IPS DF 6.9 (cell line): ENCODE measurements around the gene DPAGT1.

ENCODE experiments used
- DNase-seq: peaks from one replicate; pipeline ENCODE4 v3.0.0-alpha.2; 2013; ENCODE audit warnings: low read depth, low spot score
- H3K27ac ChIP-seq: one replicate; pipeline ENCODE4 v1.5.1; 2013; ENCODE audit warnings: low read length, control low read depth
- H3K27me3 ChIP-seq: 2 replicates; pipeline ENCODE4 v1.6.1; 2013; ENCODE audit warnings: mild to moderate bottlenecking, low read length; ENCODE audit not compliant: control insufficient read depth, insufficient read depth
- H3K36me3 ChIP-seq: 2 replicates; pipeline ENCODE4 v1.6.1; 2013; ENCODE audit warnings: low read length; ENCODE audit not compliant: control insufficient read depth, insufficient read depth
- H3K4me1 ChIP-seq: 2 replicates; pipeline ENCODE4 v1.6.1; 2013; ENCODE audit warnings: low read length; ENCODE audit not compliant: control insufficient read depth, insufficient read depth
- H3K4me3 ChIP-seq: 2 replicates; pipeline ENCODE4 v1.5.1; 2013; ENCODE audit warnings: mild to moderate bottlenecking, low read length
- H3K9me3 ChIP-seq: 2 replicates; pipeline ENCODE4 v1.6.1; 2013; ENCODE audit warnings: low read length, inconsistent platforms; ENCODE audit not compliant: control insufficient read depth, insufficient read depth
- WGBS: extraction: QIAGEN DNeasy Blood & Tissue Kit; methylation state at CpG from one replicate; pipeline ENCODE4 v1.1.7; 2013; ENCODE audit warnings: mixed read lengths, missing lambda C conversion rate; ENCODE audit not compliant: insufficient read length, insufficient coverage; 5-methylcytosine and 5-hydroxymethylcytosine counted together

Gene DPAGT1

DNA sequence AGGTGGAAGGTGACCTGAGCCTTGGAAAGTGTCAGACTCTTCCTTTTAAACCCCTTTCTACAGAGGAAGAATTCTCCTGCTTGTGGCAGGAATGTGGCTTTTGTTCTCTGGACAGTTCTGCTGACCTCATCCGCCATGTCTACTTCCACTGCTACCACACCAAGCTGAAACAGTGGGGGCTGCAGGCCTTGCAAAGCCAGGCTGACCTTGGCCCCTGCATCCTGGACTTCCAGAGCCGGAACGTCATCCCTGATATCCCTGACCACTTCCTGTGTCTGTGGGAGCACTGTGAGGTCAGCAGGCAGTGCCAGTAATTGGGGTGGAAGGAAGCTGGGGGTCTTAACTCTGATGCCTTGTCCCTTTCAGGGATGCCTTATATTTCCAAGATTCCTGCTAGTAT lies 29.0 kb upstream of the DPAGT1 start:
- WGBS: no CpG with 5 or more reads among the region's 3 CpGs
- Histone ChIP-seq H3K27ac (no peak overlapping the region), H3K4me1 (no peaks in the 10 kb centered on the region), H3K36me3 (peaks cover 30% of the 10 kb centered on the region), H3K27me3 (no peaks in the 10 kb centered on the region), H3K4me3 (no peak overlapping the region), H3K9me3 (no peaks in the 10 kb centered on the region)
- DNase-seq: no peak

DNA sequence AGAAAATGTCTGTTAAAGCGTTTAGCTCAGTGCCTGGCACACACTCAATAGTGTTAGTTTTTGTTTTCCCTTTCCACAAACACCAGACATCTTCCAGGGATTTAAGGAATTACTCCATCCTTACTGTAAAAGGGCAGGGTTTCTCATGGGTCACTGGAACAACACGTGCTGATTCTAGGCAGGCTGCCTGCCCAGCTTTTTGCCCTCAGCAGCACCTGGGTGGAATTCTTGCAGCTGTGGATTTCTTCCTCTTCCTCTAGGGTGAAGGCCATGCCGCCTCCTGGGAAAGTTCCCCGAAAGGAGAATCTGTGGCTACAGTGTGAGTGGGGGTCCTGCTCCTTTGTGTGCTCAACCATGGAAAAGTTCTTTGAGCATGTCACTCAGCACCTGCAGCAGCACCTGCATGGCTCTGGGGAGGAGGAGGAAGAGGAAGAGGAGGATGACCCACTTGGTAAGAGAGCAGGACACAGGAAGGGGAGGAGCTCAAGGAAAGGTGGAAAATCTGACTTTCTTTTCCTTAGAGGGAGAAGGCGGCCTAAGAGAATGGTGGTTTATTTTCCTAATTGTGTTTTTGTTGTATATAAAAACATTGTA lies 25.1 kb upstream of the DPAGT1 start:
- no CpG with 5 or more reads among the region's 5 CpGs for WGBS
- no peak overlapping the region for H3K4me3 ChIP-seq
- no peaks in the 10 kb centered on the region for H3K9me3 ChIP-seq
- DNase-seq: no peak
- peaks cover 10% of the 10 kb centered on the region; the same call in 1 of the 2 replicates for H3K36me3 ChIP-seq
- H3K4me1 ChIP-seq: no peaks in the 10 kb centered on the region
- no peak overlapping the region for H3K27ac ChIP-seq
- no peaks in the 10 kb centered on the region for H3K27me3 ChIP-seq

DNA sequence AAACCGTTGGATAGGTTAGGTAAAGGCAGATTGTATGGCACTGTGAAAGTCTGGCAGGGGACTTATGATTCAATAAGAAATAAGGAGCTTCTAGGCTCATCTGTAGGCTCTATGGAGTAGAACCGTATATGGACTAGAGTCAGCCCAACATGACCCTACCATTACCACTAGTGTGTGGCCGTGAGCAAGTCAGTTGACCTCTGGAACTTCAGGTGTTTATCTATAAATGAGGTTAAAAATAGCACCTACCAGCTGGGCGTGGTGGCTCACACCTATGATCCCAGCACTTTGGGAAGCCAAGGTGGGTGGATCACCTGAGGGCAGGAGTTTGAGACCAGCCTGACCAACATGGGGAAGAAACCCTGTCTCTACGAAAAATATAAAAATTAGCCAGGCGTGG lies 24.2 kb upstream of the DPAGT1 start:
- DNase-seq: no peak
- WGBS: no CpG with 5 or more reads among the region's 6 CpGs
- Histone ChIP-seq H3K4me1 (no peaks in the 10 kb centered on the region), H3K27ac (no peak overlapping the region), H3K27me3 (no peaks in the 10 kb centered on the region), H3K9me3 (no peaks in the 10 kb centered on the region), H3K36me3 (peaks cover 3% of the 10 kb centered on the region; the same call in 1 of the 2 replicates), H3K4me3 (no peak overlapping the region)

DNA sequence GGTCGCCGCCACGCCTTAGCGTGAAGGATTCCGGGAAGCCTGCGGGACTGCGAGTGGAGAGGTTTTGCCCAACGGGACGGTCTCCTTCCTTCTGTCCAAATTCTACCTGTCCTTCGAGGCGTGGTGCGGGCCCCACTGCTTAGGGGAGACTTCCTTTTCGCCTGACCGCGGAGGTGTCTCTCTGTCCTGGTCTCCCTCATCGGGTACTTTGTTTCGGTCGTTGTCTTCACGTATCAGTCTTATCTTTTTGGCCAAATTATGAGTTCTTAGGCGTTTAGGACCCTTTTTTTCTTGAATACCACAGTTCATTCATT lies 20.1 kb upstream of the DPAGT1 start:
- H3K9me3 ChIP-seq: no peaks in the 10 kb centered on the region
- no peaks in the 10 kb centered on the region for H3K27me3 ChIP-seq
- no peaks in the 10 kb centered on the region for H3K36me3 ChIP-seq
- no CpG with 5 or more reads among the region's 20 CpGs for WGBS
- H3K4me3 ChIP-seq: peak overlapping the region; percentile 94
- H3K4me1 ChIP-seq: no peaks in the 10 kb centered on the region
- H3K27ac ChIP-seq: no peak overlapping the region
- DNase-seq: no peak

DNA sequence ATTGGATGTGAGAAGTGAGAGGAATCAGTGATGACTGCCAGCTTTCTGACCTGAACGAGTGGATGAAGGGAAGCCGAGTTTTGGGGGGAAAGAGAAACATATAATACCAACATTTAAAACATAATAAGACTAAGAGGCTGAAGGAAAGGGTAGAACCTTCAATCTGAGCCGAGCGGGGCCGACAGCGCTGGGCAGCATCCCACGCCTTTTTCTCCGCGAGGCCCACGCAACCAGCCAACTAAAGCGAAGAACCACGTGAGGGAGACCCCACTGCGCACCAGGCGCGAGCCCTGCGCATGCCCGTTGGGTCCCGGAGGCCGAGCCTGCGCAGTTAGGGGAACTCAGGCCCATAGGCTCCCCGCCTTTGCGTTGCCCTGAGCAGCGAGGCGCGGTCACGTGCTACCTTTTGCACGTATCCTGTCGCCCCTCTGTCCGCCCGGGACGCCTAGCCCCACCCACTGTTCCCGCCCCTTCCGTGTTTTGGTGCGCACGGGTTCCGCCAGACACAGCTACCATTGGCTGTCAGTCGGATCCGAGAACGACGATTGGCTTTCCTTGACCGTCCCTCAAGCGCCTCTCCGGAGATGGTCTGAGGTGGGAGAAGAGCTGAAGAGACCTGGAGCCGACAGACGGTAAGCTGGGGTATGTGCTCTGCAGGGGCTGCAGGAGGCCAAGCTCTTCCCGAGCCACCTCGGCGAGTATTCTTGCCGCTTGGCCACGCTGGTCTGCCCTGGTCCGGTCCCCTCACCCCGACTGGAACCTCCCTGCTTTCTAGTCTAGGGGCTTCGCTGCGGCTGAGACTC lies 19.6 kb upstream of the DPAGT1 start, which contains the start of gene HINFP:
Gene HINFP, plus strand, starts transcription at position 573 of the 803 bp plus-strand sequence. CDS start 5,365 bp downstream, outside the sequence.
- H3K9me3 ChIP-seq: no peaks in the 10 kb centered on the region

DNA sequence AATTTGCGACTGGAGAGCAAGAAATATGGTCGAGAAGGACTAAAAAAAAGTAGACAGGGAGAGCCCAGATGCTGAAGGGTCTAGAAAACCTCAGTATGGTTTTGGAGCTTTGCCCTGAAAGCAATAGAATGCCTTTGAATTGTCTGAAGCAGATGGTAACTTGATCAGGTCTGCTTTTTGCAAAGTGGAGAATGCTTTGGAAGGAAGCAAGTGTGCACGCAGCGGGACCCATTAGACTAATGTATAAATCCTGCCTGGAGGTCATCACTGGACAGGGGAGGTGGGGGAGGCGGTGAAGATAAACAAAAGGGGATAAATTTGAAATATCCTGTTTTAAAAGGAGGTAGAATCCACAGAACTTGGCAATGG lies 19.0 kb upstream of the DPAGT1 start:
- H3K9me3 ChIP-seq: no peaks in the 10 kb centered on the region
- no CpG with 5 or more reads among the region's 5 CpGs for WGBS
- H3K27me3 ChIP-seq: no peaks in the 10 kb centered on the region
- no peak for DNase-seq
- H3K4me1 ChIP-seq: no peaks in the 10 kb centered on the region
- no peaks in the 10 kb centered on the region for H3K36me3 ChIP-seq
- no peak overlapping the region for H3K27ac ChIP-seq
- peak overlapping the region; percentile 52; the same call in 1 of the 2 replicates for H3K4me3 ChIP-seq

More for the DNA sequence above, 19.6 kb upstream of the DPAGT1 start, which contains the start of gene HINFP:
- Histone ChIP-seq H3K4me3 (peak within 1 kb of the TSS; percentile 94), H3K27ac (no peak within 1 kb of the TSS), H3K36me3 (no peaks in the 10 kb centered on the region), H3K27me3 (no peaks in the 10 kb centered on the region), H3K4me1 (no peaks in the 10 kb centered on the region)
- WGBS: no CpG with 5 or more reads among the region's 54 CpGs
- DNase-seq: peak; percentile 99

DNA sequence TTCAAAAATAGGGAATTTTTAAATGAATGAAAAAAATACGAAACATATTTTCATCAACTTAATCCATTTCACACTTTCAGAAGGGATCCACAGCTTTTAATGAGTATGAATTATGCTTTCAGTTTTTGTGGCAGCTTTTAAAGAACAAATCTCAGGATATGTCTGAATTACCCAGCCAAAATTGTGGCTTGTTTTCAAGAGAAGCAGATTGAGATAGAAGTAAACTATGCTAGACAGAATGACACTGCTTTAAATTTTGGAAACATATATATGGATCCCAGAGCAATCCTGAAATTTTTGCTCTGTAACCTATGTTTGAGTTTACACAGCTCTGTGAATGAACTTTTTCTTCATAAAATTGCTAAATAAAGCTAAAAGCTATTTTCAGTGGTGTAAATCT lies 17.3 kb upstream of the DPAGT1 start:
- H3K36me3 ChIP-seq: no peaks in the 10 kb centered on the region
- no peak overlapping the region for H3K4me3 ChIP-seq
- H3K27ac ChIP-seq: no peak overlapping the region
- WGBS: no CpG with 5 or more reads among the region's 1 CpG
- H3K27me3 ChIP-seq: no peaks in the 10 kb centered on the region
- DNase-seq: no peak
- H3K9me3 ChIP-seq: no peaks in the 10 kb centered on the region
- no peaks in the 10 kb centered on the region for H3K4me1 ChIP-seq

DNA sequence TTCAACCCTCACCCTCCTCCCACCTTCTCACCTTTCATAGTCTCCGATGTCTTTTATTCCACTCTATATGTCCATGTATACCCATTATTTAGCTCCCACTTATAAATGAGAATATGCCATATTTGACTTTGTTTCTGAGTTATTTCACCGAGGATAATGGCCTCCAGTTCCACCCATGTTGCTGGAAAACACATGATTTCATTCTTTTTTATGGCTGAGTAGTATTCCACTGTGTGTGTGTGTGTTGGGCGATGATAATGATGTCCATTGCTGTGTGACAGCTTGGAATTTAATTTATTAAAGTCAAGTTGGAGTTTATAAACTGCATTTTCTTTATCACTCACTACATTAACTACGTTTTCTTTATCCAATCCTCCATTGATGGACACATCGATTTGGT lies 16.6 kb upstream of the DPAGT1 start:
- Histone ChIP-seq H3K9me3 (no peaks in the 10 kb centered on the region), H3K27ac (no peak overlapping the region), H3K27me3 (no peaks in the 10 kb centered on the region), H3K4me1 (no peaks in the 10 kb centered on the region), H3K4me3 (no peak overlapping the region), H3K36me3 (no peaks in the 10 kb centered on the region)
- no CpG with 5 or more reads among the region's 5 CpGs for WGBS
- DNase-seq: no peak

DNA sequence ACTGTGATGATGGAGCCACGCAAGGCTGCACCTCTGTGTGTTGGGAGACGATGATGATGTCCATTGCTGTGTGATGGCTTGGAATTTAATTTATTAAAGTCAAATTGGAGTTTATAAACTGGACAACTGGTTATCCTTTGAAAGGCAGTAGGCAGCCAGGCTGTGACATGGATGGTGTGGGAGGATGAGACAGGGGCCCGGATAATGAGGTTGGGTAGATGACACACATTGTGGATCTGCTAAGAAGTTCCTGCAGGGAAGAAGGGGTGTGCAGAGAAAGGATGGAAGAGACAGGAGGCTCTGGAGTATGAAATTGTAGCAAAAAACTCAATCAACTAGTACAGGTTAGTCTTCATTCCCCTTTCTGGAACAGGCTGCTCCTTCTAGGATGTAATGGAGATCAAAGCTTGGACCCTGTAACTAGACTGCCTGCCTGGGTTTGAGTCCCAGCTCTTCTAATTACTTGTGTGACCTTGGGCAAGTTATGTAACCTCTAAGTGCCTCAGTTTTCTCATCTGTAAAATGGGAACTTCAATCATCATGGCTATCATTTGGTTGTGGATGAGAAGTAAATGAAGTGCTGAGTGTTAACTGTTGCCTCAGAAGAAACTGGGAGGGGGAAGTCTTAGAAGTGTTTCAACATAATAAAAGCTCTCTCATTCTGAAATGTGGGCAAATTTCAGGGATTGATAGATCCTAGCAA lies 15.5 kb upstream of the DPAGT1 start:
- Histone ChIP-seq H3K9me3 (no peaks in the 10 kb centered on the region), H3K27ac (no peak overlapping the region), H3K4me3 (no peak overlapping the region), H3K36me3 (no peaks in the 10 kb centered on the region), H3K27me3 (no peaks in the 10 kb centered on the region), H3K4me1 (no peaks in the 10 kb centered on the region)
- WGBS: no CpG with 5 or more reads among the region's 3 CpGs
- DNase-seq: no peak

DNA sequence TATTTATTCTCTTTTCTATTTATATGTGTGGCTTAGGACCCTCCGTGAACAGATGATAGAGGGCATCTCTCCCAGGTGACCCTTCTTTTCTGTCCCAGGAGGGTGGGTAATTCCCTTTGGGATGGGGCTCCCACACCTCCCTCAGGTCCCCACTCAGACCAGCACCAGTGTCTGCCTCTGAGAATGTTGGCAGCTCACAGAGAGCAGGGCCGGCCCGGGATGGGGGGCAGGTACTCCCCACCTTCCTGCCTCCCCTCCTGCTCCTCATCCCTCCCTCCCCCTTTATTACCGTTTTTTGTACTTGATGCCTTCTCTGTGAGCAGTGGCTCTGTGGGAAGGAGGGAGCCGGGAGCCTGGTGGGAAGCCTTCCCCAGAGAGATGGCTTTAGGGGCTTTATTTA lies 14.9 kb upstream of the DPAGT1 start:
- Histone ChIP-seq H3K36me3 (no peaks in the 10 kb centered on the region), H3K4me1 (no peaks in the 10 kb centered on the region), H3K4me3 (no peak overlapping the region), H3K9me3 (no peaks in the 10 kb centered on the region), H3K27me3 (no peaks in the 10 kb centered on the region), H3K27ac (no peak overlapping the region)
- WGBS: no CpG with 5 or more reads among the region's 5 CpGs
- DNase-seq: no peak
